Loucy (cell line): ENCODE results near the gene LUC7L3.
A peak's percentile ranks its signal among the peaks of the same experiment; 100 is the strongest.
"Not testable (repeated sequence)": the region's sequence is repeated elsewhere in the genome, so short reads cannot be mapped to it uniquely, and the experiment has no call there.

Experiments
- H2AFZ ChIP-seq: fragments of 200-600 bp; sonication (generic); 2 replicates; pipeline ENCODE4 v1.6.0; 2016; ENCODE audit warnings: antibody characterized with exemption, mild to moderate bottlenecking, low read length, moderate library complexity
- H3F3A ChIP-seq: fragments of 200-600 bp; 2 replicates; pipeline ENCODE4 v1.6.0; 2016; ENCODE audit warnings: antibody characterized with exemption, low read depth, mild to moderate bottlenecking
- H3K27me3 ChIP-seq: fragments of 200-600 bp; sonication (generic); 2 replicates; pipeline ENCODE4 v1.6.1; 2014; ENCODE audit warnings: low read length, mild to moderate bottlenecking; ENCODE audit not compliant: insufficient read depth, poor library complexity, severe bottlenecking
- H3K36me3 ChIP-seq: fragments of 200-600 bp; sonication (generic); 2 replicates; pipeline ENCODE4 v1.6.1; 2016; ENCODE audit warnings: low read length; ENCODE audit not compliant: insufficient read depth
- H3K4me1 ChIP-seq: fragments of 200-600 bp; sonication (generic); 2 replicates; pipeline ENCODE4 v1.5.1; 2014; ENCODE audit warnings: low read length, mild to moderate bottlenecking; ENCODE audit not compliant: insufficient read depth, poor library complexity, severe bottlenecking
- H3K4me2 ChIP-seq: fragments of 200-600 bp; sonication (generic); 2 replicates; pipeline ENCODE4 v1.6.0; 2014; ENCODE audit warnings: antibody characterized with exemption, low read length, low read depth, mild to moderate bottlenecking; ENCODE audit not compliant: poor library complexity, severe bottlenecking
- H3K4me3 ChIP-seq: fragments of 200-600 bp; sonication (generic); 2 replicates; pipeline ENCODE4 v1.5.1; 2014; ENCODE audit warnings: low read length, mild to moderate bottlenecking, mixed read lengths; ENCODE audit not compliant: poor library complexity, severe bottlenecking
- H3K79me2 ChIP-seq: fragments of 200-600 bp; sonication (generic); 2 replicates; pipeline ENCODE4 v1.6.1; 2014; ENCODE audit warnings: low read length; ENCODE audit not compliant: insufficient read depth
- H3K9ac ChIP-seq: fragments of 200-600 bp; sonication (generic); 2 replicates; pipeline ENCODE4 v1.6.0; 2014; ENCODE audit warnings: mild to moderate bottlenecking, low read depth, low read length, moderate library complexity; ENCODE audit not compliant: poor library complexity, severe bottlenecking
- H3K9me2 ChIP-seq: fragments of 200-600 bp; sonication (generic); replicated peaks from 2 replicates; pipeline ENCODE4 v1.6.1; 2016; ENCODE audit warnings: low read depth, low read length, mixed read lengths
- H3K9me3 ChIP-seq: fragments of 200-600 bp; sonication (generic); 2 replicates; pipeline ENCODE4 v1.6.1; 2014; ENCODE audit warnings: mild to moderate bottlenecking, antibody characterized with exemption, low read length, low read depth; ENCODE audit not compliant: insufficient read depth
- H4K20me1 ChIP-seq: fragments of 200-600 bp; sonication (generic); 2 replicates; pipeline ENCODE4 v1.6.0; 2014; ENCODE audit warnings: antibody characterized with exemption, low read length, mild to moderate bottlenecking; ENCODE audit not compliant: insufficient read depth, poor library complexity, severe bottlenecking
- CTCF ChIP-seq: fragments of 200-600 bp; sonication (generic); conservative IDR thresholded peaks from 2 replicates; pipeline ENCODE4 v1.5.1; 2014; ENCODE audit warnings: mild to moderate bottlenecking, antibody characterized with exemption, low read length
- EZH2phosphoT487 ChIP-seq: fragments of 200-600 bp; IDR thresholded peaks from 2 replicates; pipeline ENCODE4 v1.6.1; 2018; ENCODE audit warnings: antibody characterized with exemption, mild to moderate bottlenecking, moderate library complexity, borderline replicate concordance

The LUC7L3 gene

GRCh38 chr17:50703162-50703561, 16.2 kb upstream of the LUC7L3 start:
- H3K9me3 ChIP-seq, result no peaks in the 10 kb centered on the region
- no peaks in the 10 kb centered on the region for H3K27me3 ChIP-seq
- peaks cover 14% of the 10 kb centered on the region for H3K36me3 ChIP-seq
- peak overlapping the region; percentile 23 for H3K9ac ChIP-seq
- H3K4me1 ChIP-seq, result peaks cover 36% of the 10 kb centered on the region
- peak overlapping the region; percentile 84 for H3K4me2 ChIP-seq
- peaks cover 63% of the 10 kb centered on the region for H3K79me2 ChIP-seq
- no peak for TF ChIP-seq EZH2phosphoT487
- TF ChIP-seq CTCF, result no peak
- peak overlapping the region; percentile 52 for H3K4me3 ChIP-seq
- no peaks in the 10 kb centered on the region for H3K9me2 ChIP-seq
- peaks cover 29% of the 10 kb centered on the region for H4K20me1 ChIP-seq
- peaks cover 6% of the 10 kb centered on the region; the same call in 1 of the 2 replicates for H3F3A ChIP-seq
- H2AFZ ChIP-seq, result no peak overlapping the region

- TF ChIP-seq CTCF, result no peak
- no peak for TF ChIP-seq EZH2phosphoT487
- Histone ChIP-seq H3K9me2 (no peaks in the 10 kb centered on the region), H2AFZ (peak within 1 kb of the TSS; percentile 98), H3K4me3 (peak within 1 kb of the TSS; percentile 90), H4K20me1 (peaks cover 19% of the 10 kb centered on the region), H3K9ac (peak within 1 kb of the TSS; percentile 93), H3F3A (peaks cover 6% of the 10 kb centered on the region; the same call in 1 of the 2 replicates), H3K9me3 (no peaks in the 10 kb centered on the region), H3K36me3 (no peaks in the 10 kb centered on the region), H3K27me3 (no peaks in the 10 kb centered on the region), H3K79me2 (peaks cover 62% of the 10 kb centered on the region), H3K4me2 (peak within 1 kb of the TSS; percentile 85), H3K4me1 (peaks cover 38% of the 10 kb centered on the region)
Measured at GRCh38 chr17:50707289-50708049, 11.9 kb upstream of the LUC7L3 start, which contains the start of gene ANKRD40. ANKRD40 (minus strand) TSS chr17:50707914; CDS start chr17:50707654, 260 bp downstream.

GRCh38 chr17:50708050-50709000, 11.1 kb upstream of the LUC7L3 start:
- TF ChIP-seq EZH2phosphoT487 (no peak), CTCF (no peak)
- no peaks in the 10 kb centered on the region for H3K9me3 ChIP-seq
- peaks cover 6% of the 10 kb centered on the region; the same call in 1 of the 2 replicates for H3F3A ChIP-seq
- H4K20me1 ChIP-seq, result peaks cover 17% of the 10 kb centered on the region
- peak overlapping the region; percentile 90 for H3K4me3 ChIP-seq
- peak overlapping the region; percentile 93 for H3K9ac ChIP-seq
- H2AFZ ChIP-seq, result peak overlapping the region; percentile 98
- no peaks in the 10 kb centered on the region for H3K27me3 ChIP-seq
- peaks cover 31% of the 10 kb centered on the region for H3K4me1 ChIP-seq
- no peaks in the 10 kb centered on the region for H3K9me2 ChIP-seq
- peak overlapping the region; percentile 85 for H3K4me2 ChIP-seq
- H3K36me3 ChIP-seq, result no peaks in the 10 kb centered on the region
- H3K79me2 ChIP-seq, result peaks cover 54% of the 10 kb centered on the region

- Histone ChIP-seq H3K79me2 (peaks cover 47% of the 10 kb centered on the region), H2AFZ (peak overlapping the region; percentile 98), H3K4me3 (peak overlapping the region; percentile 90), H4K20me1 (peaks cover 17% of the 10 kb centered on the region), H3K4me1 (peaks cover 25% of the 10 kb centered on the region), H3K4me2 (peak overlapping the region; percentile 85), H3K9ac (peak overlapping the region; percentile 93)
- H3K36me3 ChIP-seq, H3K9me3 ChIP-seq, H3F3A ChIP-seq, H3K9me2 ChIP-seq, H3K27me3 ChIP-seq: not testable (repeated sequence)
Measured at GRCh38 chr17:50709053-50709452, 10.3 kb upstream of the LUC7L3 start.
